ENCODE measurements around the gene VRK3.

DNA sequence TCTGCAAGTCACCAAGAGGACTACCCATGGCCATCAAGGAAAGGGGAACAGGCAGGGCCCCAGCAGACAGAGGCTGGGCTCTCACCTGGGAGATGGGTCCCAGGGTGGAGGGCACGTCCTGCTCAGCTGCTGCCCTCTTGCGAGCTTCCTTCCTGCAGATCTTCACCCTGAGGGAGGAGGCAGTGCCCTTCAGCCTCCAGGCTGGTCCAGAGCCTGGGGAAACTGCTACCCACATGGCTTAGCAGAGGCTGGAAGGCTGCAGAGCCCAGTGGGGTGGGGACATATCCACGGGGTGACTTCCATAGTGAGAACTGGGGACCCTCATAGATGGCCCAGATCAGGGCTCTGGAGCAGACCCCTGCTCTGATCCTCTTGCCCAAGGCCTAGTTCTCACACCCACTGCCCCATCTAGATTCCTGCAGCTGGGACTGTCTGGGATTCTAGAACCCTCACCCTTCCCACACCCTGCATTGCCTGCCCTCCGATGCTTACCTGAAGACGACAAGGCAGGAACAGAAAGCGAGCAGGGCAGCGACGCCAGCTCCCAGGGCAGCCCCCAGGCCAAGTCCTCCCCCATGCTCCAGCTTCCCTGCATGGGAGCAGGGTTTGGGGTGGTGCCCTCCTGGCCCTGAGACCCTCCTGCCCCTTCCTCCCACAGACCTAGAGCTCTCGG lies 73.2 kb downstream of the VRK3 start:
- TF ChIP-seq EZH2 (IDR thresholded peaks at IDR 0.05; ENCODE audit: borderline replicate concordance, low read length) = no peak
- TF ChIP-seq, protein P1, sequence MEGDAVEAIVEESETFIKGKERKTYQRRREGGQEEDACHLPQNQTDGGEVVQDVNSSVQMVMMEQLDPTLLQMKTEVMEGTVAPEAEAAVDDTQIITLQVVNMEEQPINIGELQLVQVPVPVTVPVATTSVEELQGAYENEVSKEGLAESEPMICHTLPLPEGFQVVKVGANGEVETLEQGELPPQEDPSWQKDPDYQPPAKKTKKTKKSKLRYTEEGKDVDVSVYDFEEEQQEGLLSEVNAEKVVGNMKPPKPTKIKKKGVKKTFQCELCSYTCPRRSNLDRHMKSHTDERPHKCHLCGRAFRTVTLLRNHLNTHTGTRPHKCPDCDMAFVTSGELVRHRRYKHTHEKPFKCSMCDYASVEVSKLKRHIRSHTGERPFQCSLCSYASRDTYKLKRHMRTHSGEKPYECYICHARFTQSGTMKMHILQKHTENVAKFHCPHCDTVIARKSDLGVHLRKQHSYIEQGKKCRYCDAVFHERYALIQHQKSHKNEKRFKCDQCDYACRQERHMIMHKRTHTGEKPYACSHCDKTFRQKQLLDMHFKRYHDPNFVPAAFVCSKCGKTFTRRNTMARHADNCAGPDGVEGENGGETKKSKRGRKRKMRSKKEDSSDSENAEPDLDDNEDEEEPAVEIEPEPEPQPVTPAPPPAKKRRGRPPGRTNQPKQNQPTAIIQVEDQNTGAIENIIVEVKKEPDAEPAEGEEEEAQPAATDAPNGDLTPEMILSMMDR (conservative IDR thresholded peaks at IDR 0.05 in 1 of 2, IDR thresholded peaks at IDR 0.05 in 1 of 2; ENCODE audit: extremely low read depth in 1 of 2, insufficient read depth in 1 of 2, low read depth in 1 of 2, low read length in 2 of 2) = no peak

Data from mammary epithelial cell (primary cell).